Measurements from ENCODE around the gene ARNT2. TPM values are rescaled to one million over a fixed set of nuclear protein-coding genes. Genes with fewer than 3 reads are reported as not detected.
A peak's percentile ranks its signal among the peaks of the same experiment; 100 is the strongest.

Gene ARNT2
- total and polyA plus RNA-seq, 2 donors (not counting 1 experiment from before 2014, with no cell fraction given), result 15.5 to 61.2 TPM

DNA sequence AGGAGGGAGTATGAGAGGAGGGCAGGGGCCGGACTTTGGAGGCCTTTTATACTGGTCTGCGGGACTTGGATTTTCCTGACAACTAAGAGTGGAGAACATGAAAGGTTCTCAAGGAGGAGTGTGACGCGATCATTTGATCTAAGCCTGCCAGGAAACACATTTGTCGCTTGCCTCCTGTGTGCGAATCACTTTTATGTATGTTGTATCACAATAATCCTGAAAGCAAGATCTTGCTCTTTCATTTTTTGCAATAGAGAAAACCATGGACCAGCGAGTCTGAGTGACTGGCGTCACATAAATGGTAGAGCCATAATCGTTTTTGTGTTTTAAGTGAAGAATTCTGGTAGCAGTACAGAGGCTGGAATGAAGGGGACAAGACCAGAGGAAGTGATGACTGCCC, 100.7 kb downstream of the ARNT2 start:
- no peaks in the 10 kb centered on the region for H3K9me3 ChIP-seq (ENCODE audit: control insufficient read depth, insufficient read depth, low read depth, low read length)
- no peak for DNase-seq (ENCODE audit: low read depth in 2 of 2)
- no peak overlapping the region for H3K9ac ChIP-seq (ENCODE audit: insufficient read depth, low read length)
- no peak overlapping the region for H3K27ac ChIP-seq (ENCODE audit: insufficient read depth, low read length)
- H4K20me1 ChIP-seq (ENCODE audit: control insufficient read depth, extremely low read depth, insufficient read depth, low read length), result no peaks in the 10 kb centered on the region
- no peaks in the 10 kb centered on the region for H3K79me2 ChIP-seq (ENCODE audit: control insufficient read depth, insufficient read depth, low read length)
- no peak overlapping the region for H2AFZ ChIP-seq (ENCODE audit: low read length)
- peaks cover 18% of the 10 kb centered on the region for H3K4me1 ChIP-seq (ENCODE audit: control insufficient read depth, extremely low read depth, insufficient read depth, low read length)
- no peak overlapping the region for H3K4me3 ChIP-seq (replicated peaks in 1 of 4; ENCODE audit: control extremely low read depth in 1 of 4, insufficient read depth in 1 of 4, low read depth in 3 of 4, low read length in 4 of 4)
- H3K4me2 ChIP-seq (ENCODE audit: extremely low read depth, insufficient read depth, low read length), result no peak overlapping the region
- no peak for TF ChIP-seq EZH2 (IDR thresholded peaks at IDR 0.05; ENCODE audit: low read length, missing control alignments)
- TF ChIP-seq, protein P1, sequence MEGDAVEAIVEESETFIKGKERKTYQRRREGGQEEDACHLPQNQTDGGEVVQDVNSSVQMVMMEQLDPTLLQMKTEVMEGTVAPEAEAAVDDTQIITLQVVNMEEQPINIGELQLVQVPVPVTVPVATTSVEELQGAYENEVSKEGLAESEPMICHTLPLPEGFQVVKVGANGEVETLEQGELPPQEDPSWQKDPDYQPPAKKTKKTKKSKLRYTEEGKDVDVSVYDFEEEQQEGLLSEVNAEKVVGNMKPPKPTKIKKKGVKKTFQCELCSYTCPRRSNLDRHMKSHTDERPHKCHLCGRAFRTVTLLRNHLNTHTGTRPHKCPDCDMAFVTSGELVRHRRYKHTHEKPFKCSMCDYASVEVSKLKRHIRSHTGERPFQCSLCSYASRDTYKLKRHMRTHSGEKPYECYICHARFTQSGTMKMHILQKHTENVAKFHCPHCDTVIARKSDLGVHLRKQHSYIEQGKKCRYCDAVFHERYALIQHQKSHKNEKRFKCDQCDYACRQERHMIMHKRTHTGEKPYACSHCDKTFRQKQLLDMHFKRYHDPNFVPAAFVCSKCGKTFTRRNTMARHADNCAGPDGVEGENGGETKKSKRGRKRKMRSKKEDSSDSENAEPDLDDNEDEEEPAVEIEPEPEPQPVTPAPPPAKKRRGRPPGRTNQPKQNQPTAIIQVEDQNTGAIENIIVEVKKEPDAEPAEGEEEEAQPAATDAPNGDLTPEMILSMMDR (conservative IDR thresholded peaks at IDR 0.05 in 1 of 2, IDR thresholded peaks at IDR 0.05 in 1 of 2; ENCODE audit: low read depth in 1 of 2, low read length in 2 of 2), result no peak
- H3K27me3 ChIP-seq (ENCODE audit: control insufficient read depth, insufficient read depth, low read length), result no peaks in the 10 kb centered on the region
- peaks cover 2% of the 10 kb centered on the region for H3K36me3 ChIP-seq (ENCODE audit: control insufficient read depth, insufficient read depth, low read length)

DNA sequence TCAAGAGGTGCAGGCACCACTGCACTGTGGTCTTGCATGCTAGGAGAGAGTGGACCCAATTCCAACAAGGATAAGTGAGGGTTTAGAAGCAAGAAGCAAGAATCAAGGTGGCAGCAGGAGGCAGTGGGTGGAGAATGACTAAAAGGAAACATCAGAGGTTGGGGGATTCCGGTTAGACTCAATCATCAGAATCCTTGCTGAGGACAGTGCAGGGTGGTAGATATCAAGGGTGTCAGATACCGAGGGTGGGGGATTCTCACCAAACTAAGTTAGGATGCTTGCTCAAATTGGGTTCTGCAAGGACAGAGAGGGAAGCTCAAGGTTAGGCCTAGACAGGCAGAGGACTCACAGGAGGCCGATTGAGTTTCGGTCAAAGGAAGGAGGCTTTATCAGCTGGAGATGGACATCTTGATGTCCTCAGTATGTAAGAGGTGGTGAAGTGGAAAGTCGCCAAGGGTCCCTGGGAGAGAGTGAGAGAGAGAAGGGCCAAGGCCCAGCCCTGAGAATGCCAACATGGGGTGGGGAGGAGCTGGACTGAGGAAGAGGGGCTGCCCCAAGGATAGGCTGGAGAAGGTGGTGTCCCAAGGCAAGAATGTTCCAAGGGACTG, 102.2 kb downstream of the ARNT2 start:
- H3K4me1 ChIP-seq (ENCODE audit: control insufficient read depth, extremely low read depth, insufficient read depth, low read length), result peaks cover 18% of the 10 kb centered on the region
- H3K9me3 ChIP-seq (ENCODE audit: control insufficient read depth, insufficient read depth, low read depth, low read length), result no peaks in the 10 kb centered on the region
- TF ChIP-seq EZH2 (IDR thresholded peaks at IDR 0.05; ENCODE audit: low read length, missing control alignments), result no peak
- TF ChIP-seq, protein P1 (conservative IDR thresholded peaks at IDR 0.05 in 1 of 2, IDR thresholded peaks at IDR 0.05 in 1 of 2; ENCODE audit: low read depth in 1 of 2, low read length in 2 of 2), result no peak

DNA sequence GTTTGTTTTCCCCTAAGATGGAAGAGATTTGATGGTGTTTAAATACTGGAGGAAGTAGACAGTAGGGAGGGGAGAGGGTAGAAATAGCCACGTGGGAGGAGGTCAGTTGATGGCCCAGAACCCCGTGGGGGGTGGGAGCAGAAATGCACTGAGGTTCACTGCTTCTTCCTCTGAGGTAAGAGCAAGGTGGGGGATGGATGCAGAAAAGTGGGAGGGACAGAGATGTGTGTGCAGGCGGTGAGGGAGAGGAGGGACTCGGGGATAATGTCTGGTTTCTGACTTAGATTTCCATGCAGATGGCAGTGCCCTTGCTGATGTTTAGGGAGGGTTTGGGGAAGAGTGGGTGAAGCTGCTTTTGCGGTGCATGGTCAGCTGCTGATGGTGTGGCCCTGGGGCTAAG, 102.9 kb downstream of the ARNT2 start:
- no peaks in the 10 kb centered on the region for H3K27me3 ChIP-seq (ENCODE audit: control insufficient read depth, insufficient read depth, low read length)
- DNase-seq (ENCODE audit: low read depth in 2 of 2), result no peak
- H2AFZ ChIP-seq (ENCODE audit: low read length), result no peak overlapping the region
- no peaks in the 10 kb centered on the region for H4K20me1 ChIP-seq (ENCODE audit: control insufficient read depth, extremely low read depth, insufficient read depth, low read length)
- H3K27ac ChIP-seq (ENCODE audit: insufficient read depth, low read length), result peak overlapping the region; percentile 87
- peak overlapping the region; percentile 44 for H3K4me2 ChIP-seq (ENCODE audit: extremely low read depth, insufficient read depth, low read length)
- peak overlapping the region; percentile 48 for H3K9ac ChIP-seq (ENCODE audit: insufficient read depth, low read length)
- no peaks in the 10 kb centered on the region for H3K79me2 ChIP-seq (ENCODE audit: control insufficient read depth, insufficient read depth, low read length)
- H3K4me1 ChIP-seq (ENCODE audit: control insufficient read depth, extremely low read depth, insufficient read depth, low read length), result peaks cover 18% of the 10 kb centered on the region
- H3K9me3 ChIP-seq (ENCODE audit: control insufficient read depth, insufficient read depth, low read depth, low read length), result no peaks in the 10 kb centered on the region
- H3K4me3 ChIP-seq (replicated peaks in 1 of 4; ENCODE audit: control extremely low read depth in 1 of 4, insufficient read depth in 1 of 4, low read depth in 3 of 4, low read length in 4 of 4), result no peak overlapping the region
- H3K36me3 ChIP-seq (ENCODE audit: control insufficient read depth, insufficient read depth, low read length), result peaks cover 2% of the 10 kb centered on the region
- TF ChIP-seq, protein P1 (conservative IDR thresholded peaks at IDR 0.05 in 1 of 2, IDR thresholded peaks at IDR 0.05 in 1 of 2; ENCODE audit: low read depth in 1 of 2, low read length in 2 of 2), result no peak
- no peak for TF ChIP-seq EZH2 (IDR thresholded peaks at IDR 0.05; ENCODE audit: low read length, missing control alignments)

More for the DNA sequence above, 102.2 kb downstream of the ARNT2 start:
- Histone ChIP-seq H3K9ac (ENCODE audit: insufficient read depth, low read length) (peak overlapping the region; percentile 34), H3K27ac (ENCODE audit: insufficient read depth, low read length) (peak overlapping the region; percentile 87), H4K20me1 (ENCODE audit: control insufficient read depth, extremely low read depth, insufficient read depth, low read length) (no peaks in the 10 kb centered on the region), H3K4me3 (replicated peaks in 1 of 4; ENCODE audit: control extremely low read depth in 1 of 4, insufficient read depth in 1 of 4, low read depth in 3 of 4, low read length in 4 of 4) (no peak overlapping the region), H3K36me3 (ENCODE audit: control insufficient read depth, insufficient read depth, low read length) (peaks cover 2% of the 10 kb centered on the region), H3K4me2 (ENCODE audit: extremely low read depth, insufficient read depth, low read length) (no peak overlapping the region), H3K27me3 (ENCODE audit: control insufficient read depth, insufficient read depth, low read length) (no peaks in the 10 kb centered on the region), H3K79me2 (ENCODE audit: control insufficient read depth, insufficient read depth, low read length) (no peaks in the 10 kb centered on the region), H2AFZ (ENCODE audit: low read length) (no peak overlapping the region)
- DNase-seq (ENCODE audit: low read depth in 2 of 2), result no peak
